ENCODE measurements around the gene BLOC1S3. TPM values are rescaled to one million over a fixed set of nuclear protein-coding genes. Genes with fewer than 3 reads are reported as not detected.

Gene BLOC1S3
- total RNA-seq, 3 donors from 2014 or later, result 12.3 to 15.5 (median 14.5) TPM

DNA sequence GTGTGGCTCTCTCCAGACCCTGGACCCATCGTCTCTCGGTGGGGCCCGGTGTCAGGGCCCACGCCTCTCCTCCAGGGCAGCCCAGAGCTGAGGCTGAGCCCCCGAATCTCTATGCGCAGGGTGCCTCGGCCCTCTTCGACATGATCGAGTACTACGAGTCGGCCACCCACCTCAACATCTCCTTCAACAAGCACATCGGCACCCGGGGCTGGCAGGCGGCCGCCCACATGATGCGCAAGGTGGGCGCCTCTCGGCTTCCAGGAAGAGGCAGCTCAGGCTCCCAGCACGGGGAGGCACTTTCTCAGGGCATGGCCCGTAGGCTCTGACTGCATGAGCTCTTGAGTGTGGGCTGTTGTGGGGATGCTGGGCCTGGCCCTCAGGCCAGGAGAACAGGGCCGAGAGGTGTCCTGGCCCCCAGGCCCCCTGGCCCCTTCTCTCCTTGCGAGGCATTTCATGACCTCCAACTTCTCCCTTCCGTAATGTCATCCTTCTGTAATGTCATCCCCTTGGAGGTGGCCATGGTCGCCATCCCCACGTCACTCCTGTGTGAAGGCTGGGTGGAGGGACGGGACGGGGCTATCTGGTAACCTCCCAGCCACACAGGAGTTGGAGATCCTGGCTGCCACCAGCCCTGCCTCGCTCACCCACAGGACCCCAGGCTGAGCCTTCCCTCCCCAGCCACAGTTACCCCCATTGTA lies 37.2 kb upstream of the BLOC1S3 start:
- Mint-ChIP-seq H3K9me3 (no peaks in the 10 kb centered on the region), H3K4me1 (ENCODE audit: low read depth) (no peaks in the 10 kb centered on the region), H3K36me3 (ENCODE audit: insufficient read depth) (peaks cover 11% of the 10 kb centered on the region), H3K27me3 (ENCODE audit: low read depth) (no peaks in the 10 kb centered on the region), H3K4me3 (no peak overlapping the region)
- no peak for DNase-seq
- no peak for ATAC-seq

- ATAC-seq, result no peak
- Mint-ChIP-seq H3K9me3 (no peaks in the 10 kb centered on the region), H3K27me3 (ENCODE audit: low read depth) (no peaks in the 10 kb centered on the region), H3K36me3 (ENCODE audit: insufficient read depth) (peaks cover 11% of the 10 kb centered on the region), H3K4me3 (no peak overlapping the region), H3K4me1 (ENCODE audit: low read depth) (no peaks in the 10 kb centered on the region)
- DNase-seq, result no peak
Observed at GRCh38 chr19:45142016-45142725, 36.4 kb upstream of the BLOC1S3 start.

DNA sequence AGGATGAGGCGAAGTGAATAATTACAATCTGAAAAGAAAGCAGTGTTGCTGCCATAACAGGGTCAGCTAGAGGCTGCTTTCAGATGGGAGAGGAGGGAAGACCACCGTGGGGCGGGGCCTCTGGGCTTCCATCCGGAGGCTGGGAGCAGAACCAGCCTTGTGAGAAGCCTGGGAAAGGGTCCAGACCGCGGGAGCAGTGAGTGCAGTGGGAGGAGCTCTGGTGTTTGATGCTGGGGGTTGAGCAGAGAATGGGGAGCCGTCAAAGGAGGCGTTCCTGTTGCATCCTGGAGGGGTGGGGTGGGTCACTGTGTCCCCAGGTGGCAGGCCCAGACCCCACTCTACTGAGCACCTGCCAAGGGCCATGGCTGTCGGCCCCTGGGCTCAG lies 35.9 kb upstream of the BLOC1S3 start:
- DNase-seq (no peak), ATAC-seq (no peak)
- Mint-ChIP-seq H3K9me3 (no peaks in the 10 kb centered on the region), H3K36me3 (ENCODE audit: insufficient read depth) (peaks cover 11% of the 10 kb centered on the region), H3K4me1 (ENCODE audit: low read depth) (no peaks in the 10 kb centered on the region), H3K4me3 (no peak overlapping the region), H3K27me3 (ENCODE audit: low read depth) (no peaks in the 10 kb centered on the region)

DNA sequence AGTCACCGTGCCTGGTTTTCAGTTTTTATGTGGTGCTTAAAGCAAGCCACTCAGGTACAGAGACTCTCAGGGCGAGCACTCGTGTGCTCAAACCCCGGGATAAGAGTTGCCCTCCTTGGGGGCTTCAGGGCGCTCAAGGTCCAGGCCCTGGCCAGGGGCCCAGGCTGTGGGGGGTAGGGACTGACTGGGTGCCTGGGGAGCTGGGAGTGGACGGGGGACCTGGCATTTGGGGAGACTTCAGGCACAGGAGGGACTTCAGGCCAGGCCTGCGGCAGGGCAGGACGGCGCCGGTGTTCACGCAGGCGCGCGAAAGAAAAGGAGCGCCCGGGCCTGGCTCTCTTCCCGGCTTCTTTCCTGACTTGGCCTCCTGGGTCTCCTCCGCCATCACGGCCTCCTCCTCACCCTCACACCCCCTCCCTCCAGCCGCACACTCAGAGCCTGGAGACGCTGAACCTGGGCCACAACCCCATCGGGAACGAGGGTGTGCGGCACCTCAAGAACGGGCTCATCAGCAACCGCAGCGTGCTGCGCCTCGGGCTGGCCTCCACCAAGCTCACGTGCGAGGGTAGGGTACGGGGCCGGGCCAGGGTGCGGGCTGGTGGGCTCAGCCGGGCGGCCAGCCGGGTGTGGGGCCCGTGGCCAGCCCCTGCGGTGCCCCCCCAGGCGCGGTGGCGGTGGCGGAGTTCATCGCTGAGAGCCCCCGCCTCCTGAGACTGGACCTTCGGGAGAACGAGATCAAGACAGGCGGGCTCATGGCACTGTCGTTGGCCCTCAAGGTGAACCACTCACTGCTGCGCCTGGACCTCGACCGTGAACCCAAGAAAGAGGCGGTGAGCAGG lies 33.9 kb upstream of the BLOC1S3 start:
- H3K9me3 Mint-ChIP-seq, result no peaks in the 10 kb centered on the region
- ATAC-seq (no peak), DNase-seq (no peak)
- peaks cover 11% of the 10 kb centered on the region for H3K36me3 Mint-ChIP-seq (ENCODE audit: insufficient read depth)
- H3K4me1 Mint-ChIP-seq (ENCODE audit: low read depth), result peaks cover 6% of the 10 kb centered on the region
- no peaks in the 10 kb centered on the region for H3K27me3 Mint-ChIP-seq (ENCODE audit: low read depth)
- H3K4me3 Mint-ChIP-seq, result no peak overlapping the region

DNA sequence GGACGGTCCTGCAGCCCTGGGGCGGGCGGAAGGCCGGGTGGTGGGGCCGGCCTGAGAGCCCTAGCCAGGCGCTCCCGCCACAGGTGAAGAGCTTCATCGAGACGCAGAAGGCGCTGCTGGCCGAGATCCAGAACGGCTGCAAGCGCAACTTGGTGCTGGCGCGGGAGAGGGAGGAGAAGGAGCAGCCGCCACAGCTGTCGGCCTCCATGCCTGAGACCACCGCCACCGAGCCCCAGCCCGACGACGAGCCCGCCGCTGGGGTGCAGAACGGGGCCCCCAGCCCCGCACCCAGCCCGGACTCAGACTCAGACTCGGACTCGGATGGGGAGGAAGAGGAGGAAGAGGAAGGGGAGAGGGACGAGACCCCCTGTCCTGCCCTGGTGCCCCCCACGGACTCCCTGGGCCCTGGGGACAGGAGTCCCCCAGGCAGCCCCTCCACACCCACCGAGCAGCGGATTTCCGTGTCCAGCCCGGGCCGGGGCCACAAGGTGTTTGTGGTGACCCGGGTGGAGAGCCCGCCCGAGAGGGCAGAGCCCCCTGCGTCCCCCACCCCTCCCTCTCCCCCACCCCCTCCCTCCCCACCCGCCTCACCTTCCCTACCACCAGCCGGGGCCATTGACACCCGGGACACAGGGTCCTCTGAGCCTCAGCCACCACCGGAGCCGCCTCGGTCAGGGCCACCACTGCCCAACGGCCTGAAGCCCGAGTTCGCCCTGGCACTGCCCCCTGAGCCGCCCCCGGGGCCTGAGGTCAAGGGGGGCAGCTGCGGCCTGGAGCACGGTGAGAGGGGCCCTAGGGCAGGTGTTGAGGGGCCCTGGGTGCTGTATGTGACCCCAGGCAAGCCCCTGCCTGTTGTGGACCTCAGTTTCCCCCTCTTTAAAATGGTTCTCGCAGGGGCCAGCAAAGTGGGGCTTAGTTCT lies 33.1 kb upstream of the BLOC1S3 start:
- no peak for ATAC-seq
- no peaks in the 10 kb centered on the region for H3K9me3 Mint-ChIP-seq
- H3K4me1 Mint-ChIP-seq (ENCODE audit: low read depth), result peaks cover 6% of the 10 kb centered on the region
- H3K27me3 Mint-ChIP-seq (ENCODE audit: low read depth), result no peaks in the 10 kb centered on the region
- H3K4me3 Mint-ChIP-seq, result no peak overlapping the region
- DNase-seq, result no peak
- peaks cover 11% of the 10 kb centered on the region for H3K36me3 Mint-ChIP-seq (ENCODE audit: insufficient read depth)

- Mint-ChIP-seq H3K4me1 (ENCODE audit: low read depth) (peaks cover 6% of the 10 kb centered on the region), H3K9me3 (no peaks in the 10 kb centered on the region), H3K27me3 (ENCODE audit: low read depth) (no peaks in the 10 kb centered on the region), H3K4me3 (no peak overlapping the region), H3K36me3 (ENCODE audit: insufficient read depth) (peaks cover 10% of the 10 kb centered on the region)
- no peak for DNase-seq
- ATAC-seq, result no peak
Observed at GRCh38 chr19:45146251-45146650, 32.3 kb upstream of the BLOC1S3 start.

DNA sequence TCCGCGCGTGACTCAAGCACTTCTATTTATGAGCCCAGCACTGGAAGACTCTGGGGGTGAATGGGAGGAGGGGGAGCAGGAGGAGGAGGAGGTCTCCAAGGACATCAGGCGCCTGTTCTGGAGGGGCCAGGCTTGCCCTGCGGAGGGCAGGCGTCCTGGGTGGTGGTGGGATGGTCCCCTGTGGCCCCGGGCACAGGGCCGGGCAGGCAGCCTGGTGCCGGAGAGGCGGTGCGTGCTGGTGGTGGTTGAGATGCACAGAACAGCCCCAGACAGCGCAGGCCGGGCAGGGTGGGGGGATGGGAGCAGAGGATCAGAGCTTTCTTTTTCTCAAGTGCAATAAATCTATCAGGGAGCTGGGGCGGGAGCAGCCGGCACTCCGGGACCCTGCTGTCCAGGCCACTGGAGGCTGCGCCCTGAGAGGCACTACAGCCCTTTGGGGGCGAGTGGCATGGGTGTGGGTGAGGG lies 31.8 kb upstream of the BLOC1S3 start:
- Mint-ChIP-seq H3K4me3 (no peak overlapping the region), H3K36me3 (ENCODE audit: insufficient read depth) (peaks cover 8% of the 10 kb centered on the region), H3K27me3 (ENCODE audit: low read depth) (peaks cover 2% of the 10 kb centered on the region), H3K4me1 (ENCODE audit: low read depth) (peaks cover 10% of the 10 kb centered on the region), H3K9me3 (no peaks in the 10 kb centered on the region)
- ATAC-seq (no peak), DNase-seq (no peak)

- no peak overlapping the region for H3K4me3 Mint-ChIP-seq
- H3K9me3 Mint-ChIP-seq, result no peaks in the 10 kb centered on the region
- H3K27me3 Mint-ChIP-seq (ENCODE audit: low read depth), result peaks cover 7% of the 10 kb centered on the region
- ATAC-seq (no peak), DNase-seq (no peak)
- H3K4me1 Mint-ChIP-seq (ENCODE audit: low read depth), result peaks cover 15% of the 10 kb centered on the region
- H3K36me3 Mint-ChIP-seq (ENCODE audit: insufficient read depth), result peaks cover under 1% of the 10 kb centered on the region
Observed at GRCh38 chr19:45147835-45148676, 30.5 kb upstream of the BLOC1S3 start.

- Mint-ChIP-seq H3K36me3 (ENCODE audit: insufficient read depth) (no peaks in the 10 kb centered on the region), H3K27me3 (ENCODE audit: low read depth) (peaks cover 11% of the 10 kb centered on the region), H3K9me3 (no peaks in the 10 kb centered on the region), H3K4me1 (ENCODE audit: low read depth) (peaks cover 20% of the 10 kb centered on the region), H3K4me3 (no peak overlapping the region)
- no peak for ATAC-seq
- no peak for DNase-seq
Observed at GRCh38 chr19:45149129-45149528, 29.5 kb upstream of the BLOC1S3 start.

DNA sequence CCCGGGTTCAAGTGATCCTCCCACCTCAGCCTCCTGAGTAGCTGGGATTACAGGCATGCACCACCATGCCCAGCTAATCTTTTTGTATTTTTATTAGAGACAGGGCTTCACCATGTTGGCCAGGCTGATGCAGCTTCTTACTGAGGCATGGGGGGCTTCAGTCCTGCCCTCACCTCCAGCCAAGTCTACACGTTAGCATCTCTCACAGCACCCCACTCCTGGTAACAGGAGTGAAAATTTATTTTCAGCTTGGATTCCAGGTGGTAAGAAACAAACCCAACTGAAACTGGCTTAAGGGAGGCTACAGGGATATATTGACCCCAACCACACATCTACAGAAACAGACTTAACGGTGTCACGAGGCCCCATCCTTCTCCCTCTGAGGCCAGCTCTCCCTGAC lies 28.4 kb upstream of the BLOC1S3 start:
- no peak overlapping the region for H3K4me3 Mint-ChIP-seq

GRCh38 chr19:45150751-45151281 lies 27.8 kb upstream of the BLOC1S3 start:
- H3K4me1 Mint-ChIP-seq (ENCODE audit: low read depth), result peaks cover 22% of the 10 kb centered on the region
- no peak overlapping the region for H3K4me3 Mint-ChIP-seq
- no peaks in the 10 kb centered on the region for H3K36me3 Mint-ChIP-seq (ENCODE audit: insufficient read depth)
- no peak for DNase-seq
- H3K9me3 Mint-ChIP-seq, result no peaks in the 10 kb centered on the region
- no peak for ATAC-seq
- H3K27me3 Mint-ChIP-seq (ENCODE audit: low read depth), result peaks cover 19% of the 10 kb centered on the region

More for the DNA sequence above, 28.4 kb upstream of the BLOC1S3 start:
- Mint-ChIP-seq H3K36me3 (ENCODE audit: insufficient read depth) (no peaks in the 10 kb centered on the region), H3K9me3 (no peaks in the 10 kb centered on the region), H3K4me1 (ENCODE audit: low read depth) (peaks cover 22% of the 10 kb centered on the region), H3K27me3 (ENCODE audit: low read depth) (peaks cover 16% of the 10 kb centered on the region)
- ATAC-seq, result no peak
- DNase-seq, result no peak

GRCh38 chr19:45151320-45151719 lies 27.3 kb upstream of the BLOC1S3 start:
- ATAC-seq (no peak), DNase-seq (no peak)
- peaks cover 22% of the 10 kb centered on the region for H3K4me1 Mint-ChIP-seq (ENCODE audit: low read depth)
- H3K4me3 Mint-ChIP-seq, result no peak overlapping the region
- H3K36me3 Mint-ChIP-seq (ENCODE audit: insufficient read depth), result no peaks in the 10 kb centered on the region
- peaks cover 19% of the 10 kb centered on the region for H3K27me3 Mint-ChIP-seq (ENCODE audit: low read depth)
- no peaks in the 10 kb centered on the region for H3K9me3 Mint-ChIP-seq
